Left renal cortex interstitium (tissue), 4 donors: Measurements from ENCODE around the gene DPEP2NB. TPM values are rescaled to one million over a fixed set of nuclear protein-coding genes. Genes with fewer than 3 reads are reported as not detected.
A peak's percentile ranks its signal among the peaks of the same experiment; 100 is the strongest.
"Not testable (repeated sequence)": the region's sequence is repeated elsewhere in the genome, so short reads cannot be mapped to it uniquely, and the experiment has no call there.

Experiments
- DNase-seq, 4 donors: peaks; one replicate each; pipeline ENCODE4 v3.0.0-alpha.2; 2013; ENCODE audit warnings: low read depth in 4 of 4, low spot score in 2 of 4, missing footprints in 1 of 4
- polyA plus RNA-seq, 4 donors: library from polyadenylated mRNA; unstranded; fragments of 120-200 nt; gene quantifications; one replicate each; pipeline ENCODE4 v1.2.1, GENCODE V29; 2013; ENCODE audit not compliant: insufficient read length in 4 of 4

DPEP2NB gene
- not detected for polyA plus RNA-seq

- DNase-seq, result no peak
These were observed at the start of gene DPEP2NB for GRCh38 chr16:68015681-68016080. DPEP2NB (minus strand) TSS chr16:68015911; CDS start chr16:68015770, 141 bp downstream.

- no peak for DNase-seq
These were observed 49.2 kb upstream of the DPEP2NB start for GRCh38 chr16:68064791-68065365.

- no peak for DNase-seq
These were observed 47.2 kb upstream of the DPEP2NB start for GRCh38 chr16:68062910-68063393.

- no peak for DNase-seq
These were observed 45.7 kb upstream of the DPEP2NB start for GRCh38 chr16:68061396-68061795.

GRCh38 chr16:68059804-68060203 is 44.1 kb upstream of the DPEP2NB start:
- no peak for DNase-seq

GRCh38 chr16:68055395-68055794 is 39.7 kb upstream of the DPEP2NB start:
- no peak for DNase-seq

- DNase-seq, result no peak
These were observed 33.7 kb upstream of the DPEP2NB start for GRCh38 chr16:68049449-68049848.

- no peak for DNase-seq
These were observed 32.3 kb upstream of the DPEP2NB start for GRCh38 chr16:68047987-68048386.

GRCh38 chr16:68046106-68046505 is 30.4 kb upstream of the DPEP2NB start:
- DNase-seq, result no peak

- no peak for DNase-seq
These were observed 26.1 kb upstream of the DPEP2NB start for GRCh38 chr16:68041783-68042182.

GRCh38 chr16:68040506-68041288 is 25.0 kb upstream of the DPEP2NB start:
- peak in 1 of 4 donors; percentile 38 for DNase-seq

GRCh38 chr16:68037841-68038597 is 22.3 kb upstream of the DPEP2NB start:
- DNase-seq, result no peak

GRCh38 chr16:68035227-68035626 is 19.5 kb upstream of the DPEP2NB start:
- no peak for DNase-seq

- no peak for DNase-seq
These were observed 17.4 kb upstream of the DPEP2NB start for GRCh38 chr16:68033101-68033500.

- no peak for DNase-seq
These were observed 16.2 kb upstream of the DPEP2NB start for GRCh38 chr16:68031951-68032350.

GRCh38 chr16:68030108-68030507 is 14.4 kb upstream of the DPEP2NB start:
- not testable (repeated sequence) for DNase-seq

- DNase-seq, result no peak
These were observed 13.3 kb upstream of the DPEP2NB start for GRCh38 chr16:68028996-68029395.

- peak; percentile 80 to 92 (median 86) for DNase-seq
These were observed 7.2 kb upstream of the DPEP2NB start, which contains the start of the genes DDX28 and DUS2 for GRCh38 chr16:68022728-68023537. DDX28 (minus strand) TSS chr16:68023232; CDS start chr16:68023202, 30 bp downstream. DUS2 (plus strand) TSS chr16:68023284; CDS start chr16:68038024, 14,740 bp downstream.

- no peak for DNase-seq
These were observed 6.6 kb upstream of the DPEP2NB start for GRCh38 chr16:68022278-68022727.

GRCh38 chr16:68021490-68021889 is 5.8 kb upstream of the DPEP2NB start:
- DNase-seq, result no peak
